HEK293T (cell line): ENCODE data around the gene EFCAB11.
"Not testable (repeated sequence)": the region's sequence is repeated elsewhere in the genome, so short reads cannot be mapped to it uniquely, and the experiment has no call there.

ENCODE experiments used
- ARNT ChIP-seq: fragments of 450-650 bp; IDR thresholded peaks from 2 replicates; pipeline ENCODE4 v1.6.1; 2017; ENCODE audit warnings: mild to moderate bottlenecking
- CTBP1 ChIP-seq: fragments of 450-650 bp; IDR thresholded peaks from 2 replicates; pipeline ENCODE4 v1.6.1; 2016; ENCODE audit warnings: borderline replicate concordance
- ELF4 ChIP-seq: fragments of 450-650 bp; IDR thresholded peaks from 2 replicates; pipeline ENCODE4 v1.6.1; 2017; ENCODE audit warnings: antibody characterized with exemption
- FOXA1 ChIP-seq: fragments of 450-650 bp; IDR thresholded peaks from 2 replicates; pipeline ENCODE4 v1.6.1; 2016; ENCODE audit warnings: mild to moderate bottlenecking
- LEF1 ChIP-seq: fragments of 450-650 bp; IDR thresholded peaks from 2 replicates; pipeline ENCODE4 v1.6.1; 2017; ENCODE audit warnings: mild to moderate bottlenecking, borderline replicate concordance
- NFRKB ChIP-seq: fragments of 450-650 bp; IDR thresholded peaks from 2 replicates; pipeline ENCODE4 v1.6.1; 2016; ENCODE audit warnings: mild to moderate bottlenecking, moderate library complexity
- PKNOX1 ChIP-seq: fragments of 450-650 bp; IDR thresholded peaks from 2 replicates; pipeline ENCODE4 v1.6.1; 2016
- TARDBP ChIP-seq: fragments of 450-650 bp; IDR thresholded peaks from 2 replicates; pipeline ENCODE4 v1.6.1; 2016
- ZNF384 ChIP-seq: fragments of 450-650 bp; IDR thresholded peaks from 2 replicates; pipeline ENCODE4 v1.6.1; 2016

DNA sequence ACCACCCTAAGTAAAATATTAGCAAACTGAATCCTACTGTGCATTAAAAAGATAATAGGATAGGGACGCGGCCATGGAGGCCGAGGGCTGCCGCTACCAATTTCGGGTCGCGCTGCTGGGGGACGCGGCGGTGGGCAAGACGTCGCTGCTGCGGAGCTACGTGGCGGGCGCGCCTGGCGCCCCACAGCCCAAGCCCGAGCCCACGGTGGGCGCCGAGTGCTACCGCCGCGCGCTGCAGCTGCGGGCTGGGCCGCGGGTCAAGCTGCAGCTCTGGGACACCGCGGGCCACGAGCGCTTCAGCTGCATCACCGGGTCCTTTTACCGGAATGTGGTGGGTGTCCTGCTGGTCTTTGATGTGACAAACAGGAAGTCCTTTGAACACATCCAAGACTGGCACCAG is 62.8 kb downstream of the EFCAB11 start:
- not testable (repeated sequence) for TF ChIP-seq ELF4, TARDBP, FOXA1, ARNT, ZNF384, PKNOX1, CTBP1, LEF1, NFRKB
